Measurements from ENCODE around the gene RFX3.

GRCh38 chr9:3447788-3448187 is 78.0 kb downstream of the RFX3 start:
- TF ChIP-seq, protein P1, sequence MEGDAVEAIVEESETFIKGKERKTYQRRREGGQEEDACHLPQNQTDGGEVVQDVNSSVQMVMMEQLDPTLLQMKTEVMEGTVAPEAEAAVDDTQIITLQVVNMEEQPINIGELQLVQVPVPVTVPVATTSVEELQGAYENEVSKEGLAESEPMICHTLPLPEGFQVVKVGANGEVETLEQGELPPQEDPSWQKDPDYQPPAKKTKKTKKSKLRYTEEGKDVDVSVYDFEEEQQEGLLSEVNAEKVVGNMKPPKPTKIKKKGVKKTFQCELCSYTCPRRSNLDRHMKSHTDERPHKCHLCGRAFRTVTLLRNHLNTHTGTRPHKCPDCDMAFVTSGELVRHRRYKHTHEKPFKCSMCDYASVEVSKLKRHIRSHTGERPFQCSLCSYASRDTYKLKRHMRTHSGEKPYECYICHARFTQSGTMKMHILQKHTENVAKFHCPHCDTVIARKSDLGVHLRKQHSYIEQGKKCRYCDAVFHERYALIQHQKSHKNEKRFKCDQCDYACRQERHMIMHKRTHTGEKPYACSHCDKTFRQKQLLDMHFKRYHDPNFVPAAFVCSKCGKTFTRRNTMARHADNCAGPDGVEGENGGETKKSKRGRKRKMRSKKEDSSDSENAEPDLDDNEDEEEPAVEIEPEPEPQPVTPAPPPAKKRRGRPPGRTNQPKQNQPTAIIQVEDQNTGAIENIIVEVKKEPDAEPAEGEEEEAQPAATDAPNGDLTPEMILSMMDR (IDR thresholded peaks at IDR 0.05; ENCODE audit: low read depth, low read length, poor library complexity, severe bottlenecking) = no peak
- TF ChIP-seq EZH2phosphoT487 (IDR thresholded peaks at IDR 0.05; ENCODE audit: borderline replicate concordance, low read length) = no peak

All from DOHH2 (cell line).